HCT116 (cell line): Measurements from ENCODE around the gene TMEM94. TPM values are rescaled to one million over a fixed set of nuclear protein-coding genes. Genes with fewer than 3 reads are reported as not detected.

Experiments used
- ATAC-seq: fragments of 200-7000 bp; cut with Tn5 transposase; 2 replicates; pipeline ENCODE4 v1.9.1; 2020; ENCODE audit warnings: mild to moderate bottlenecking, moderate library complexity
- BruUV-seq: library from RNA; stranded (reverse); fragments of 400-500 nt; replicated peaks from 2 replicates; lab custom pipeline; 2021; lab: Mats Ljungman, UMichigan
- CTCF ChIA-PET: fragments of 300-600 bp; sonication (Branson Sonifier 250); formaldehyde crosslinking; loops from one replicate; lab custom pipeline; 2021; ENCODE audit warnings: antibody characterized with exemption; lab: Charles Lee
- POLR2A ChIA-PET: fragments of 300-600, 350-600 bp; sonication (Branson Sonifier 250); formaldehyde crosslinking; loops from one replicate; lab custom pipeline; 2021; ENCODE audit warnings: antibody characterized with exemption; lab: Charles Lee
- RAD21 ChIA-PET, 2 experiments: fragments of 300-600 bp; sonication (Branson Sonifier 250); formaldehyde crosslinking; loops; one replicate each; lab custom pipeline; 2023; ENCODE audit warnings: low total read pairs in 2 of 2; ENCODE audit not compliant: uncharacterized antibody in 2 of 2, unreplicated experiment in 2 of 2, low non-redundant PET in 1 of 2; lab: Charles Lee
- DNase-seq: peaks from one replicate; pipeline ENCODE4 v3.0.0-alpha.2; 2010; ENCODE audit warnings: low read depth, low spot score
- H2AFZ ChIP-seq: fragments of 200-600 bp; shearing (Covaris generic), sonication (generic); 2 replicates; pipeline ENCODE4 v1.6.1; 2017; ENCODE audit warnings: low read depth, mixed run types, mixed read lengths, antibody characterized with exemption, low read length; ENCODE audit not compliant: poor library complexity, severe bottlenecking
- H3K27ac ChIP-seq: 2 replicates; pipeline ENCODE4 v1.5.1; 2012; ENCODE audit warnings: low read depth, low read length
- H3K27me3 ChIP-seq: fragments of 200-600 bp; sonication (generic); 2 replicates; pipeline ENCODE4 v1.6.1; 2016; ENCODE audit warnings: mixed run types, low read length, mixed read lengths; ENCODE audit not compliant: insufficient read depth
- H3K36me3 ChIP-seq, 2 experiments: fragments of 200-500 bp in 1 of 2; fragments of 200-600 bp in 1 of 2; sonication (Bioruptor generic) in 1 of 2; sonication (generic) in 1 of 2; 2 replicates each; pipeline versions ENCODE4 v1.5.1 to v1.6.1; 2014 to 2016; ENCODE audit warnings: low read length in 2 of 2, inconsistent platforms in 1 of 2, mixed read lengths in 1 of 2, mixed run types in 1 of 2; ENCODE audit not compliant: insufficient read depth in 2 of 2, control insufficient read depth in 1 of 2
- H3K4me1 ChIP-seq, 2 experiments: fragments of 200-600 bp in 1 of 2; sonication (generic) in 1 of 2; 2 replicates each; pipeline versions ENCODE4 v1.5.1 to v1.6.1; 2012 to 2017; ENCODE audit warnings: low read length in 2 of 2, inconsistent platforms in 1 of 2, mild to moderate bottlenecking in 1 of 2, mixed read lengths in 1 of 2, mixed run types in 1 of 2, moderate library complexity in 1 of 2; ENCODE audit not compliant: insufficient read depth in 2 of 2, control insufficient read depth in 1 of 2
- H3K4me2 ChIP-seq: fragments of 200-600 bp; sonication (generic); 2 replicates; pipeline ENCODE4 v1.6.1; 2017; ENCODE audit warnings: mixed run types, low read length, mixed read lengths
- H3K4me3 ChIP-seq, 2 experiments: fragments of 200-600 bp in 1 of 2; sonication (generic) in 1 of 2; replicated peaks in 1 of 2; 2 replicates each; pipeline ENCODE4 v1.5.1; 2011 to 2016; ENCODE audit warnings: low read length in 2 of 2, control low read depth in 1 of 2, low read depth in 1 of 2, mild to moderate bottlenecking in 1 of 2, mixed read lengths in 1 of 2, mixed run types in 1 of 2
- H3K79me2 ChIP-seq: fragments of 200-600 bp; sonication (generic); 2 replicates; pipeline ENCODE4 v1.6.1; 2017; ENCODE audit warnings: mild to moderate bottlenecking, mixed run types, low read length, moderate library complexity, mixed read lengths; ENCODE audit not compliant: insufficient read depth
- H3K9ac ChIP-seq: fragments of 200-600 bp; sonication (generic); 2 replicates; pipeline ENCODE4 v1.6.1; 2016; ENCODE audit warnings: low read length, mixed read lengths
- H3K9me2 ChIP-seq: fragments of 200-600 bp; sonication (generic), shearing (Covaris generic); 2 replicates; pipeline ENCODE4 v1.6.1; 2017; ENCODE audit warnings: mixed run types, mild to moderate bottlenecking, moderate library complexity; ENCODE audit not compliant: insufficient read depth
- H3K9me3 ChIP-seq, 2 experiments: fragments of 200-500 bp in 1 of 2; fragments of 200-600 bp in 1 of 2; sonication (Bioruptor generic) in 1 of 2; sonication (generic) in 1 of 2; 2 replicates each; pipeline ENCODE4 v1.6.1; 2014 to 2017; ENCODE audit warnings: low read length in 2 of 2, mixed read lengths in 2 of 2, inconsistent platforms in 1 of 2, low read depth in 1 of 2, mild to moderate bottlenecking in 1 of 2, mixed run types in 1 of 2, moderate library complexity in 1 of 2; ENCODE audit not compliant: control insufficient read depth in 1 of 2, insufficient read depth in 1 of 2
- H4K20me1 ChIP-seq: fragments of 200-600 bp; sonication (generic), shearing (Covaris generic); 2 replicates; pipeline ENCODE4 v1.6.1; 2017; ENCODE audit warnings: mixed run types, mild to moderate bottlenecking, moderate library complexity; ENCODE audit not compliant: insufficient read depth
- FOSL1 ChIP-seq: IDR thresholded peaks from 2 replicates; pipeline ENCODE4 v1.6.1; 2012; ENCODE audit warnings: low read depth
- JUND ChIP-seq: IDR thresholded peaks from 2 replicates; pipeline ENCODE4 v1.6.1; 2012
- MAX ChIP-seq: IDR thresholded peaks from 2 replicates; pipeline ENCODE4 v1.6.1; 2012
- POLR2AphosphoS5 ChIP-seq: IDR thresholded peaks from 2 replicates; pipeline ENCODE4 v1.6.1; 2011; ENCODE audit warnings: mild to moderate bottlenecking, low read depth, low read length, moderate library complexity
- ZFX ChIP-seq: fragments of 450-650 bp; IDR thresholded peaks from 2 replicates; pipeline ENCODE4 v1.6.1; 2017
- intact Hi-C: fragments of 100-400 bp; cut with micrococcal nuclease; formaldehyde crosslinking; loops from 2 replicates; pipeline ENCODE4 v1.10.0; 2022
- total RNA-seq: library from RNA; stranded (reverse); gene quantifications from one replicate; pipeline ENCODE4 v1.2.1, GENCODE V29; 2021; ENCODE audit not compliant: unreplicated experiment

TMEM94 gene
- total RNA-seq, 1 experiment from 2014 or later = 75.4 TPM

DNA sequence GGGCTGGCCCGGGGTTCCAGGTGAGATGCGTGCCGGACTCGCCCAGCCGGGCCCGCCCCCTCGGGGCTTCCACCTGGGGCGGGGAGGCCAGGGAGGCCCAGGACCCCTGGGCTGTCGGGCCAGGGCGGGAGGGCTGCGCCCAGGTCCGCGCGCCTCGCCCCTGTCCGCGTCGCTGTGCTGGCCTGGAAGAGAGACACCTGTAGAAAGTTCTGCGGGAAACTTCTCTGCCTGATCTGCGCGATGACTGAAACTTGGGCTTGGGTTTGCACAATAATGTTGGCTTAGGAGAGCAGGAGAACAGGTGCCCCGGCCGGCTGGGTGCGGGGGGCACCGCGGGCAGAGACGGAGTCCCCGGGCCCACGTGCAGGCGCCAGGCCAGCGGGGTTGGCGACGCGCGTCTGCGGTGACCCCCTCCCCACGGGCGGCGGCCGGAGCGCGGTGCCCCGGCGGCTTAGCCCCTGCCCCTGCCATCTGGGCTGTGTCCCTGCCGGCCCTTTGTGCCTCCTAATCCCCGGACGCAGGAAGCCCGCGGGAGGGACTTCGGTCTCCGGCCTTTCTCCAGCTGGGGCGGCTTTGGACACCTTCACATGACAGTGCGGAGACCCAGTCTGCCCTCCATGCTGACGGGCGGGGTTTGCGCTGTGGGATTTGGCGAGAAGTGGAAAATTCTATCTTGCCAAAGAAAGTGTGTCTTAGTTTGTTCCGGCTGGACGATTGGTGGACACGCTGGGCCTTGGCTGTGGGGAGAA, 69.5 kb downstream of the TMEM94 start:
- H3K4me1 ChIP-seq = peaks cover 27 to 45% of the 10 kb centered on the region in 2 experiments
- H2AFZ ChIP-seq = no peak overlapping the region
- peak overlapping the region; percentile 86 for H3K4me2 ChIP-seq
- ChIA-PET RAD21 (interaction anchor here (0.7 to 1.6 kb wide), 7 partner anchors 8 to 75 kb away, joined by 3 to 9 read pairs (median 3); partner anchors contain the start of gene TSEN54 (in 2 of the 2)), CTCF (interaction anchor here (0.7 to 2.2 kb wide), 15 partner anchors 8 to 285 kb away, joined by 3 to 39 read pairs (median 4); partner anchors contain the start of genes SLC25A19, SMIM5 and TSEN54), POLR2A (interaction anchor here (1.0 to 1.6 kb wide), 8 partner anchors 9 to 24 kb away, joined by 3 to 15 read pairs (median 5); partner anchors contain the start of gene TSEN54)
- BruUV-seq = no TSS peak
- peak overlapping the region; percentile 68 to 86 for H3K4me3 ChIP-seq
- H3K36me3 ChIP-seq = peaks cover 5 to 16% of the 10 kb centered on the region in 2 experiments; a peak in 2 of 4 replicates
- ATAC-seq = peak; percentile 43
- H3K27ac ChIP-seq = peak overlapping the region; percentile 83
- H3K9me2 ChIP-seq = no peaks in the 10 kb centered on the region
- no peak for DNase-seq
- intact Hi-C loops = loop anchor here (1.0 kb wide), 1 partner anchor 9 kb away; no protein-coding TSS in a partner anchor
- H3K27me3 ChIP-seq = no peaks in the 10 kb centered on the region
- peak overlapping the region; percentile 95 for H3K9ac ChIP-seq
- TF ChIP-seq MAX (peak; percentile 71; the same call in 1 of the 2 replicates), ZFX (peak; percentile 60; the same call in 1 of the 2 replicates), JUND (no peak)
- H3K79me2 ChIP-seq = peaks cover 53% of the 10 kb centered on the region
- no peaks in the 10 kb centered on the region for H3K9me3 ChIP-seq
- H4K20me1 ChIP-seq = no peaks in the 10 kb centered on the region

DNA sequence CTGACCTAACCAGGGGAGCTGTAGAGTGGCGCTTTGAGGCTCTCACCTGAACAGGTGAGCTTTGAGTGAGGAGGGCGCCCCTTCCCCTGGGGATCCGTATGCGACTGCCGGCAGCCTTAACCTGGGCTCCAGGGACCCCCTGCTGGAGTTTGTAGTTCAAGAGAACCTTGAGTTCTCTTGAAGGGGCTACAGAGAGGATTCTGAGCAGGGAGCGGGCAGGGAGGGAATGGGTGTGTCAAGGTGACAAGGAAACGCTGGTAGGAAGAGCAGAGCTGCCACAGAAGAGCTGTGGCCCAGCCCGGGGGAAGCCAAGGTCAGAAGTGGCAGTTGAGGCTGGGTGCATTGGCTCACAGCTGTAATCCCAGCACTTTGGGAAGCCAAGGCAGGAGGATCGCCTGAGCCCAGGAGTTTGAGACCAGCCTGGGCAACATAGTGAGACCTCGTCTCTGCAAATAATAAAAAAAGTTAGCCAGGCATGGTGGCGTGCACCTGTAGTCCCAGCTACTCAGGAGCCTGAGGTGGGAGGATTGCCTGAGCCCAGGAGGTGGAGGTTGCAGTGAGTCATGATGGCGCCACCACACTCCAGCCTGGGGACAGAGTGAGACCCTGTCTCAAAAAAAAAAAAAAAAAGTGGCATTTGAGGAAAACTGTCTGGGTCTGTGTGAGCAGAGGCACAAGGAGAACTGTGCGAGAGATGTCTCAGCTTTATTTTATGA, 70.3 kb downstream of the TMEM94 start:
- no peak for DNase-seq

More for the DNA sequence above, 70.3 kb downstream of the TMEM94 start:
- H3K4me3 ChIP-seq = peak overlapping the region; percentile 68 to 86
- BruUV-seq = TSS peak; percentile 56
- TF ChIP-seq FOSL1 (peak; percentile 37; the same call in 1 of the 2 replicates), POLR2AphosphoS5 (no peak)
- H3K4me1 ChIP-seq = peaks cover 34 to 52% of the 10 kb centered on the region in 2 experiments
- H3K27me3 ChIP-seq = no peaks in the 10 kb centered on the region
- peak overlapping the region; percentile 86 for H3K4me2 ChIP-seq
- peak overlapping the region; percentile 83 for H3K27ac ChIP-seq
- no peak for ATAC-seq
- CTCF ChIA-PET = interaction anchor here (0.9 to 2.0 kb wide), 5 partner anchors 10 to 286 kb away, joined by 3 to 20 read pairs (median 5); partner anchors contain the start of genes SMIM5 and TSEN54
- H3K9me2 ChIP-seq = no peaks in the 10 kb centered on the region
- H2AFZ ChIP-seq = no peak overlapping the region
- RAD21 ChIA-PET = interaction anchor here (1.1 kb wide), 2 partner anchors 9 to 23 kb away, joined by 3 to 5 read pairs; no protein-coding TSS in a partner anchor
- H3K79me2 ChIP-seq = peaks cover 60% of the 10 kb centered on the region
- POLR2A ChIA-PET = interaction anchor here (0.7 to 1.6 kb wide), 6 partner anchors 9 to 253 kb away, joined by 3 to 7 read pairs (median 4); partner anchors contain the start of gene TSEN54
- H3K9ac ChIP-seq = peak overlapping the region; percentile 95
- no peaks in the 10 kb centered on the region for H4K20me1 ChIP-seq
- H3K9me3 ChIP-seq = no peaks in the 10 kb centered on the region
- intact Hi-C loops = no loop called here
- H3K36me3 ChIP-seq = peaks cover 4 to 9% of the 10 kb centered on the region in 2 experiments; a peak in 2 of 4 replicates
